ENCODE measurements around the gene CREG2.

- TF ChIP-seq CTCF (IDR thresholded peaks at IDR 0.05) (no peak), POLR2A (IDR thresholded peaks at IDR 0.05) (no peak)
Observed at GRCh38 chr2:101331202-101331601, 56.1 kb downstream of the CREG2 start.

Measured in lower leg skin (tissue), 3 donors.